NCI-H2196 treated with DMSO at 0.1 percent for 48 hours (cell line): Measurements from ENCODE around the gene LIPI.
"Not testable (repeated sequence)": the region's sequence is repeated elsewhere in the genome, so short reads cannot be mapped to it uniquely, and the experiment has no call there.

Source experiments
- DNase-seq: peaks from one replicate; lab custom pipeline; 2025; ENCODE audit not compliant: unreplicated experiment; lab: John Stamatoyannopoulos, UW

The LIPI gene

GRCh38 chr21:14075346-14076142, 135.2 kb downstream of the LIPI start:
- DNase-seq, result no peak

GRCh38 chr21:14074177-14074576, 136.6 kb downstream of the LIPI start:
- DNase-seq, result no peak

DNA sequence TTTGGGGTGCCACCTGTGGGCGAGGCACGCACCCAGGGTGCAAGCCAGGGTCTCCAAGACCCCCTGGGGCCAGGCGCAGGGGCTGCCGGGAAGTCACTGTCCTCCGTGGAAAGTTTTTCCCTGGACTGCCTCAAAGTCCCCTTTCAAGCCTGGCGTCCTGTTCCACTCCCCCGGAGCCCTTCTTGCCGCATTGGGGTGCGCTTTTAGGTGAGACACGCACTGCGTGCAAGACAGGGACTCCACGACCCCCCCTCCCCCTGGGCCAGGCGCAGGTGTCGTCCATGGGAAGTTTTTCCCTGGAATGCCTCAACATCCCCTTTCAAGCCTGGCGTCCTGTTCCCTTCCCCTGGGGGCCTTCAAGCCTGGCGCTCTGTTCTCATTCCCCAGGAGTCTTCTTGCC, 137.1 kb downstream of the LIPI start:
- DNase-seq, result no peak

DNA sequence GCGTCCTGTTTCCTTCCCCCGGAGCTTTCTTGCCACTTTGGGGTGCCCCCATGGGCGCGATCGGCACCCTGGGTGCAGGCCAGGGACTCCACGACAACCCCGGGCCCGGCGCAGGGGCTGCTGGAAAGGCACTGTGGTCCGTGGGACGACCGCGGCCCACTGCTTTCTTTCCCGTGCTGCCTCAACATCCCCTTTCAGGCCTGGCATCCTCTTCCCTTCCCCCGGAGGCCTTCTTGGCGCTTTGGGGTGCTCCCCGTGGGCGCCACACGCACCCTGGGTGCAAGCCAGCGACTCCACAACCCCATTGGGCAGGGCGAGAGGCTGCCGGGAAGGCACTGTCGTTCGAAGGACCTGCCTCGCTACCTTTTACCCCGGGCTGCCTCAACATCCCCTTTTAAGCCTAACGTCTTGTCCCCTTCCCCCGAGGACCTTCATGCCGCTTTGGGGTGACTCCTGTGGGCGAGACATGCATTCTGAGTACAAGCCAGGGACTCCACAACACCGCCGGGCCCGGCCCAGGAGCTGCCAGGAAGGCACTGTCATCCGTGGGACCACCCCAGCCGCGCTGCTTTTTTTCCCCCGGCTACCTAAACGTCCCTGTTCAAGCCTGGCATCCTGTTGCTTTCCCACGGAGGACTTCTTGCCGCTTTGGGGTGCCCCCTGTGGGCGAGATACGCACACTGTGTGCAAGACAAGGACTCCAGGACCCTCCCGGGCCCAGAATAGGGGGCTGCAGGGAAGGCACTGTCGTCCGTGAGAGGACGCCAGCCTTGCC, 137.8 kb downstream of the LIPI start:
- no peak for DNase-seq

DNA sequence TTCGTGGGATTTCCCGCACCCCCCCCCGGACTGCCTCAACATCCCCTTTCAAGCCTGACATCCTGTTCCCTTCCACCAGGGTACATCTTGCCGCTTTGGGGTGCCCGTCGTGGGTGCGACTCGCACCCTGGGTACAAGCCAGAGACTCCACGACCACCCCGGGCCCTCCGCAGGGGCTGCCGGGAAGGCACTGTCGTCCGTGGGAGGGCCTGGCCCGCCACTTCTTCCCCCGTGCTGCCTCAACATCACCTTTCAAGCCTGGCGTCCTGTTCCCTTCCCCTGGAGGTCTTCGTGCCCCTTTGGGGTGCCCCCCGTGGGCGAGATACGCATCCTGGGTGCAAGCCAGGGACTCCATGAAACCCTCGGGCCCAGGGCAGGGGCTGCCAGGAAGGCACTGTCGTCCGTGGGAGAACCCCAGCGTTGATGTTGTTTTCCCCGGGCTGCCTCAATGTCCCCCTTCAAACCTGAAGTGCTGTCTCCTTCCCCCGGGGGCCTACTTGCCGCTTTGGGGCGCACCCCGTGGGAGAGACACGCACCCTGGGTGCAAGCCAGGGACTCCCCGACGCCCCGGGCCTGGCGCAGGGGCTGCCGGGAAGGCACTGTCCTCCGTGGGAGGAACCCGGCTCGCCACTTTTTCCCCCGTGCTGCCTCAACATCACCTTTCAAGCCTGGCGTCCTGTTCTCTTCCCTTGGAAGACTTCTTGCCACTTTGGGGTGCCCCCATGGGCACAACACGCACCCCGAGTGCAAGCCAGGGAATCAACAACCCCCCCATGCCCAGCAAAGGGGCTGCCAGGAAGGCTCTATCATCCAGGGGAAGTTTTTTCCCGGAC, 138.6 kb downstream of the LIPI start:
- DNase-seq, result no peak

- DNase-seq, result no peak
Measured at GRCh38 chr21:14070968-14071367, 139.8 kb downstream of the LIPI start.

DNA sequence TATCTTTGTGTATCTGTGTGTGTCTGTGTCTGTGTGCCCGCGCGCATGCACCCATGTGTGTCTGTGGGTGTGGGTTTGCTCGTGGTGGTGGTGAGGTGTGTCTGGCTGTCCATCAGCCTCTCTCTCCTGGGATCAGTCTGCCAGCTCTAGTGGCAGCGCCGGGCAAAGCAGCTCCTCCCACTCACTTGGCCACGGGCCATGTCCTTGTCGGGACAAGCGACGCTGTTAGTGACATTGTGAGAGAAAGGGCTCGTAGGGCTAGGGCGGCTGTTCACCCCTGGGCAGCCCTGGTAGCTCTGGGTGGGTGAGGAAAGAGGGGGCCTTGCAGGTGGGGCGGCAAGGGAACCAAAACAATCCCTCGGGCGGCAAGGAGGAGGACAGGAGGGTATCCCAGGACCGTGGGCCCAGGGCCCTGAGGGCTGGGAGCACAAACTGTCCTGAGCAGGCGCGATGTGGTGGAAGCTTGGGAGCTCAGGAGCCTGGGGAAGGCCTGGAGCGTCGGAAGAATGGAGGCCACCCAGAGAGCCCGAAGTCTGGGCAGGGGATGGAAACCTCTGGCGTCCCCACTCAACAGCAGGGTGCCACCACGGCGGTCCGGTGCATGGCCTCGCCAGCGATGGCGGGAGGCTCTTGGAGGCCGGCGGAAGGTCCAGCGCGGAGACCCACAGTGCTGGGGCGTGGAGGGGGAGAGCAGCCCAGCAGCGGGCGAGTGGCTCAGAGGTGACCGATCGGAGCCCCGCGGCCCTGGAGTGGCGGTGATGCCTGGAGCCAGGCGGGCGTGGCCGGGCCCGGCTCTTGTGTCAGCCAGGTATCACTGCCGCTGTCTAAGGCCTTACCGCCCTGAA, 140.5 kb downstream of the LIPI start:
- DNase-seq, result no peak

- DNase-seq, result no peak
Measured at GRCh38 chr21:14064296-14064645, 146.5 kb downstream of the LIPI start.

DNA sequence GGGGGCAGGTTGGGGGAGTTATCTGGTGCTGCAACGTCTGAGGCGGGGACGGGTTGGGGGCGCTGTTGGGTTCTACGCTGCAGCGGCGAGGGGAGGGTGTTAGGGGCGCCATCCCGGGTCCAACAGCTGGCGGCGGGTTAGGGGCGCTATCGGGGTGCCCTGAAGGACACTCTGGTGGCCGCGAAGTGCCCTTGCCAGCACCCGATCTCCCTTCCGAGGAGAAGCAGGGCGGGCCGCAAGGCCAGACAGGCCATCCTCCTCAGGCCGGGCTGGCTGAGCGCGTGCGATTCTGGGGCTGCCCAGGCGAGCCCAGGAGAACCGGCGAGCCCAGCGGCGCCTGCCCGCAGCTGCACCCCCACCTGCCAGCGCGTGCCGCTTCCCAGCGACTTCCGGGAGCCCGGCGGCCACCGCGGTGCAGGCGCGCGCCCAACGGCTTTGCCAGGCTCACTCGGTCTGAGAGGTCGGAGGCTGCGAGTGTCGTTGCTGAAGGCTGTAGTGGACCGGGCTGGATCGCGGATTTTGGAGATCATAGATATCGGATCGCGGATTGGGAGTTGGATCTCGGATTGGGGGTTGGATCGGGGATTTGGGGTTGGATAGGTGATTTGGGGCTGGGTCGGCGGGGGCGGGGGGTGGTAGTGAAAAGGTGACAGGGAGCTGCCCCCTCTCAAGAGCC, 147.0 kb downstream of the LIPI start:
- DNase-seq, result not testable (repeated sequence)

- DNase-seq, result not testable (repeated sequence)
Measured at GRCh38 chr21:14062684-14063083, 148.1 kb downstream of the LIPI start.

DNA sequence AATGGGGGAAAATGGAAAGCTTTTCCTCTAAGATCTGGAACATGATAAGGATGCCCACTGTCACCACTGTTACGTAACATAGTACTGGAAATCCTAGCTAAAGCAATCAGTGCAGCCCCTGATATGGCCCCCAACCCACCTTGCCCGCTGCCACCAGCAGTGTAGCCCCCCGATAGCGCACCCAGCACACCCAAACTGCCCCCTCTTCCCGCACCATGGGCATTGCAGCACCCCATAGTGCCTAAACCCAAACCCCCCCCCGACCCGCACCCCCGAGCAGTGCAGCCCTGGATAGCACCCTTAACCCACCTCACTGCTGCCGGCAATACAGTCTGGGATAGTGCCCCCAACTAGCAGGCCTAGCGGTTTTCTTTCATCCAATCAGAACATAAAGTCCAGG, 148.9 kb downstream of the LIPI start:
- DNase-seq, result not testable (repeated sequence)

DNA sequence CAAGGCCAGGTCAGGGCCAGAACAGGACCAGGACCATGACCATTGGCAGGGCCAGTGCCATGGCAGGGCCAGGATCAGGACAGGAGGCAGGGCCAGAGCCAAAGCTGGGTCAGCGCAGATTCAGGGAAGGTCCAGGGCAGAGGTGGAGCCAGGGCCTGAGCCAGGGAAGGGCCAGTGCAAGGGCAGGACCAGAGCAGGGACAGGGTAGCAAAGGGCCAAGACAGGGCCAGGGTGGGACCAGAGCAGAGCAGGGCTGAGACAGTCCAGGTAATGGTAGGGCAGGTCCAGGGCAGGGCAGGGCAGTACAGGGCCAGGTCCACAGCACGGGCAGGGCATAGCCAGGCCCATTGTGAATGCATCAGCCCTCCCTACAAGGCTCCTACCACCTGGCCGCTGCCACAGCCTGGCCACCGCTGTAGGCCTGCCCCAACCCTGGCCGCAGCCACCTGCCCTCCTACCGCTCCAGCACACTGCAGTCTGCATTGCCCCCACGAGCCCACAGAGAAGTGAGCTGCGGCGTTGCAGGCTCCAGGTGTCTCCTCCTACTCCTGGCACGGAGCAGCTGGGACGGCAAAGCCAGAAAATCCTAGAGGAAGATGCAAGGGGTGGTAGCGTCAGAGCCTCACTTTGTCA, 151.6 kb downstream of the LIPI start:
- DNase-seq, result not testable (repeated sequence)
